GM21619 (cell line): ENCODE results near the gene REEP1.
A peak's percentile ranks its signal among the peaks of the same experiment; 100 is the strongest.

Source experiments
- ATAC-seq: cut with Tn5 transposase; IDR thresholded peaks from one replicate; pipeline ENCODE4 v1.9.1; 2021; ENCODE audit not compliant: unreplicated experiment

The REEP1 gene

GRCh38 chr2:86337244-86337835 is at the start of gene REEP1:
REEP1 (minus strand) TSS chr2:86337626; CDS start chr2:86337510, 116 bp downstream.
- ATAC-seq = no peak

GRCh38 chr2:86383844-86384243 is 46.4 kb upstream of the REEP1 start:
- no peak for ATAC-seq

GRCh38 chr2:86382698-86383097 is 45.3 kb upstream of the REEP1 start:
- no peak for ATAC-seq

- no peak for ATAC-seq
Measured at GRCh38 chr2:86382108-86382507, 44.7 kb upstream of the REEP1 start.

GRCh38 chr2:86378469-86378868 is 41.0 kb upstream of the REEP1 start:
- no peak for ATAC-seq

GRCh38 chr2:86375623-86376022 is 38.2 kb upstream of the REEP1 start:
- no peak for ATAC-seq

- no peak for ATAC-seq
Measured at GRCh38 chr2:86372641-86373502, 35.4 kb upstream of the REEP1 start.

GRCh38 chr2:86372133-86372532 is 34.7 kb upstream of the REEP1 start:
- no peak for ATAC-seq

- ATAC-seq = no peak
Measured at GRCh38 chr2:86371527-86371926, 34.1 kb upstream of the REEP1 start.

GRCh38 chr2:86370579-86370978 is 33.2 kb upstream of the REEP1 start:
- no peak for ATAC-seq

- ATAC-seq = no peak
Measured at GRCh38 chr2:86368161-86368824, 30.9 kb upstream of the REEP1 start.

GRCh38 chr2:86367499-86367777 is 30.0 kb upstream of the REEP1 start:
- ATAC-seq = no peak

- no peak for ATAC-seq
Measured at GRCh38 chr2:86366651-86367498, 29.4 kb upstream of the REEP1 start.

- no peak for ATAC-seq
Measured at GRCh38 chr2:86364894-86365293, 27.5 kb upstream of the REEP1 start.

GRCh38 chr2:86360776-86361175 is 23.4 kb upstream of the REEP1 start:
- ATAC-seq = no peak

- ATAC-seq = peak; percentile 77
Measured at GRCh38 chr2:86358957-86359356, 21.5 kb upstream of the REEP1 start.

GRCh38 chr2:86357392-86357963 is 20.1 kb upstream of the REEP1 start:
- no peak for ATAC-seq

GRCh38 chr2:86352727-86353221 is 15.3 kb upstream of the REEP1 start:
- ATAC-seq = no peak

GRCh38 chr2:86352137-86352726 is 14.8 kb upstream of the REEP1 start:
- ATAC-seq = no peak

- ATAC-seq = no peak
Measured at GRCh38 chr2:86350751-86351150, 13.3 kb upstream of the REEP1 start.
